ENCODE measurements around the gene CPLX3. TPM values are rescaled to one million over a fixed set of nuclear protein-coding genes. Genes with fewer than 3 reads are reported as not detected.

CPLX3 gene
- not detected in 2 replicates for total RNA-seq

GRCh38 chr15:74826364-74826819, at the start of gene CPLX3:
CPLX3 (plus strand) TSS chr15:74826627; CDS start chr15:74826704, 77 bp downstream.

GRCh38 chr15:74781431-74782258, 44.8 kb upstream of the CPLX3 start, which contains the start of gene CSK:
CSK (plus strand) TSS chr15:74782080; CDS start chr15:74798298, 16,218 bp downstream.

GRCh38 chr15:74812533-74812932, 13.9 kb upstream of the CPLX3 start, which contains the start of gene LMAN1L:
LMAN1L (plus strand) TSS chr15:74812835; CDS start chr15:74812855, 20 bp downstream.

GRCh38 chr15:74842581-74843444, 16.4 kb downstream of the CPLX3 start, which contains the start of gene ULK3:
ULK3 (minus strand) TSS chr15:74843156; CDS start chr15:74843105, 51 bp downstream.

GRCh38 chr15:74873036-74873755, 46.8 kb downstream of the CPLX3 start, which contains the start of gene SCAMP2:
SCAMP2 (minus strand) TSS chr15:74873365; CDS start chr15:74873255, 110 bp downstream.

Small RNA genes within 50 kb of the gene (small RNA-seq; reads per million reads assigned to genes)
- gene CPLX3 (ENCODE audit: low replicate concordance) (not detected), gene MIR4513 (ENCODE audit: low replicate concordance) (not detected), gene MIR6882 (ENCODE audit: low replicate concordance) (0.49 reads per million, percentile 18 among the genes with 10 or more reads in this experiment)

Other genes with a start within 250 kb of the CPLX3 start
- 102 and 133 TPM in 2 replicates for gene CLK3, start 210.8 kb upstream of the CPLX3 start, total RNA-seq
- 11.2 and 13.6 TPM in 2 replicates for gene EDC3, start 130.6 kb upstream of the CPLX3 start, total RNA-seq
- 0.72 and 1.5 TPM in 2 replicates for gene CYP1A1, start 101.1 kb upstream of the CPLX3 start, total RNA-seq
- not detected in 2 replicates for gene CYP1A2, start 77.8 kb upstream of the CPLX3 start, total RNA-seq
- gene CSK, start 44.5 kb upstream of the CPLX3 start, total RNA-seq: 30.4 and 32.6 TPM in 2 replicates
- under 0.01 TPM in 1 of 2 replicates, not detected in the other for gene LMAN1L, start 13.8 kb upstream of the CPLX3 start, total RNA-seq
- 17.7 and 23.3 TPM in 2 replicates for gene ULK3, start 16.5 kb downstream of the CPLX3 start, total RNA-seq
- gene SCAMP2, start 46.7 kb downstream of the CPLX3 start, total RNA-seq: 28.1 and 37.9 TPM in 2 replicates
- 49.5 and 88.6 TPM in 2 replicates for gene MPI, start 63.4 kb downstream of the CPLX3 start, total RNA-seq
- gene FAM219B, start 80.2 kb downstream of the CPLX3 start, total RNA-seq: 28.2 and 40.7 TPM in 2 replicates
- gene COX5A, start 111.4 kb downstream of the CPLX3 start, total RNA-seq: 33.4 and 45.7 TPM in 2 replicates
- 15.0 and 23.9 TPM in 2 replicates for gene RPP25, start 130.1 kb downstream of the CPLX3 start, total RNA-seq
- gene SCAMP5, start 168.9 kb downstream of the CPLX3 start, total RNA-seq: 0.57 and 2.4 TPM in 2 replicates
- gene PPCDC, start 197.0 kb downstream of the CPLX3 start, total RNA-seq: 10.5 and 19.3 TPM in 2 replicates